NCI-H526 treated with DMSO at 0.1 percent for 48 hours (cell line): Measurements from ENCODE around the gene CFAP157.

Experiments
- DNase-seq: peaks from one replicate; lab custom pipeline; 2025; lab: John Stamatoyannopoulos, UW

The CFAP157 gene

GRCh38 chr9:127715470-127716337 lies 8.9 kb downstream of the CFAP157 start, which contains the start of the genes PTRH1 and TTC16:
Gene PTRH1, minus strand, starts transcription at chr9:127715663. Its CDS starts 24 bp downstream, at chr9:127715639.
Gene TTC16, plus strand, starts transcription at chr9:127716079. Its CDS starts 67 bp downstream, at chr9:127716146.
- DNase-seq: peak; percentile 66

GRCh38 chr9:127716412-127716811 lies 9.6 kb downstream of the CFAP157 start:
- DNase-seq: no peak

GRCh38 chr9:127717766-127718165 lies 11.0 kb downstream of the CFAP157 start:
- no peak for DNase-seq

- no peak for DNase-seq
Measured at GRCh38 chr9:127720031-127720864, 13.5 kb downstream of the CFAP157 start.

- no peak for DNase-seq
Measured at GRCh38 chr9:127720865-127721227, 14.1 kb downstream of the CFAP157 start.

GRCh38 chr9:127721391-127721821 lies 14.6 kb downstream of the CFAP157 start:
- DNase-seq: no peak

- no peak for DNase-seq
Measured at GRCh38 chr9:127722055-127722745, 15.4 kb downstream of the CFAP157 start.

- no peak for DNase-seq
Measured at GRCh38 chr9:127723013-127723412, 16.2 kb downstream of the CFAP157 start.

- DNase-seq: no peak
Measured at GRCh38 chr9:127723444-127723843, 16.7 kb downstream of the CFAP157 start.

GRCh38 chr9:127724012-127724411 lies 17.2 kb downstream of the CFAP157 start:
- no peak for DNase-seq

- DNase-seq: no peak
Measured at GRCh38 chr9:127726871-127727270, 20.1 kb downstream of the CFAP157 start.

- DNase-seq: no peak
Measured at GRCh38 chr9:127728808-127729207, 22.0 kb downstream of the CFAP157 start.

- DNase-seq: no peak
Measured at GRCh38 chr9:127729522-127730256, 22.9 kb downstream of the CFAP157 start.

GRCh38 chr9:127730262-127730661 lies 23.5 kb downstream of the CFAP157 start:
- no peak for DNase-seq

- DNase-seq: no peak
Measured at GRCh38 chr9:127730799-127731410, 24.1 kb downstream of the CFAP157 start.

GRCh38 chr9:127731938-127732337 lies 25.1 kb downstream of the CFAP157 start:
- no peak for DNase-seq

- DNase-seq: no peak
Measured at GRCh38 chr9:127732444-127732843, 25.7 kb downstream of the CFAP157 start.

GRCh38 chr9:127733614-127734013 lies 26.8 kb downstream of the CFAP157 start:
- no peak for DNase-seq

GRCh38 chr9:127734247-127734746 lies 27.5 kb downstream of the CFAP157 start:
- DNase-seq: no peak

- peak; percentile 79 for DNase-seq
Measured at GRCh38 chr9:127734747-127735529, 28.1 kb downstream of the CFAP157 start, which contains the start of gene TOR2A. Gene TOR2A, minus strand, starts transcription at chr9:127735294. Its CDS starts 24 bp downstream, at chr9:127735270.
